PC-9 (cell line): Measurements from ENCODE around the gene TMEM108. TPM values are rescaled to one million over a fixed set of nuclear protein-coding genes. Genes with fewer than 3 reads are reported as not detected.

Experiments
- BruUV-seq: library from RNA; stranded (reverse); fragments of 400-500 nt; replicated peaks from 2 replicates; lab custom pipeline; 2021; lab: Mats Ljungman, UMichigan
- CTCF ChIA-PET: fragments of 300-600 bp; sonication (Branson Sonifier 250); formaldehyde crosslinking; loops from one replicate; lab custom pipeline; 2022; ENCODE audit warnings: antibody characterized with exemption; lab: Charles Lee
- POLR2A ChIA-PET: fragments of 300-600 bp; sonication (Branson Sonifier 250); formaldehyde crosslinking; loops from one replicate; lab custom pipeline; 2022; ENCODE audit warnings: antibody characterized with exemption; ENCODE audit not compliant: unreplicated experiment; lab: Charles Lee
- DNase-seq, 2 experiments: peaks; one replicate each; pipeline versions ENCODE4 v3.0.0 to v3.0.0-alpha.2; 2015 to 2022; ENCODE audit warnings: mixed read lengths in 1 of 2
- H2AFZ ChIP-seq: fragments of 200-600 bp; sonication (generic); 2 replicates; pipeline ENCODE4 v1.8.1; 2017; ENCODE audit warnings: antibody characterized with exemption
- H3F3A ChIP-seq: fragments of 200-600 bp; sonication (generic); 2 replicates; pipeline ENCODE4 v1.8.1; 2017; ENCODE audit warnings: antibody characterized with exemption, mild to moderate bottlenecking, low read depth; ENCODE audit not compliant: insufficient read depth
- H3K27ac ChIP-seq: fragments of 200-600 bp; sonication (generic); 2 replicates; pipeline ENCODE4 v1.6.1; 2016; ENCODE audit warnings: mixed run types
- H3K27me3 ChIP-seq: fragments of 200-600 bp; sonication (generic); 2 replicates; pipeline ENCODE4 v1.6.1; 2016; ENCODE audit warnings: low read depth, mixed run types; ENCODE audit not compliant: insufficient read depth
- H3K36me3 ChIP-seq: fragments of 200-600 bp; sonication (generic); 2 replicates; pipeline ENCODE4 v1.6.1; 2016; ENCODE audit warnings: low read depth, mixed run types
- H3K4me1 ChIP-seq: fragments of 200-600 bp; sonication (generic); replicated peaks from 2 replicates; pipeline ENCODE4 v1.6.1; 2016; ENCODE audit warnings: mixed run types; ENCODE audit not compliant: insufficient read depth
- H3K4me2 ChIP-seq: fragments of 200-600 bp; sonication (generic); 2 replicates; pipeline ENCODE4 v1.6.1; 2017; ENCODE audit warnings: mixed run types
- H3K4me3 ChIP-seq: fragments of 200-600 bp; sonication (generic); 2 replicates; pipeline ENCODE4 v1.6.1; 2016; ENCODE audit warnings: mixed run types
- H3K79me2 ChIP-seq: fragments of 200-600 bp; sonication (generic); 2 replicates; pipeline ENCODE4 v1.6.1; 2017; ENCODE audit warnings: low read depth, mixed run types
- H3K9me2 ChIP-seq: fragments of 200-600 bp; sonication (generic); 2 replicates; pipeline ENCODE4 v1.8.1; 2017; ENCODE audit warnings: mild to moderate bottlenecking; ENCODE audit not compliant: insufficient read depth
- H3K9me3 ChIP-seq: fragments of 200-600 bp; sonication (generic); 2 replicates; pipeline ENCODE4 v1.8.1; 2016; ENCODE audit warnings: low read depth; ENCODE audit not compliant: insufficient read depth
- H4K20me1 ChIP-seq: fragments of 200-600 bp; sonication (generic); 2 replicates; pipeline ENCODE4 v1.8.1; 2017; ENCODE audit not compliant: insufficient read depth
- EZH2 ChIP-seq: fragments of 200-600 bp; sonication (generic); IDR thresholded peaks from 2 replicates; pipeline ENCODE4 v1.8.0; 2017; ENCODE audit warnings: antibody characterized with exemption, low read depth
- intact Hi-C: fragments of 100-400 bp; cut with micrococcal nuclease; formaldehyde crosslinking; loops from one replicate; pipeline ENCODE4 v1.10.0; 2022; ENCODE audit not compliant: unreplicated experiment
- total RNA-seq: library from RNA; stranded (reverse); gene quantifications from 2 replicates; pipeline ENCODE4 v1.2.3, GENCODE V29; 2021
- TF ChIP-seq, protein P1 (sequence below): fragments of 200-600 bp; sonication (generic); conservative IDR thresholded peaks from 2 replicates; pipeline ENCODE4 v1.6.1; 2017; ENCODE audit warnings: mixed run types, antibody characterized with exemption, mild to moderate bottlenecking, moderate library complexity

The TMEM108 gene
- total RNA-seq, 1 experiment from 2014 or later: not detected

DNA sequence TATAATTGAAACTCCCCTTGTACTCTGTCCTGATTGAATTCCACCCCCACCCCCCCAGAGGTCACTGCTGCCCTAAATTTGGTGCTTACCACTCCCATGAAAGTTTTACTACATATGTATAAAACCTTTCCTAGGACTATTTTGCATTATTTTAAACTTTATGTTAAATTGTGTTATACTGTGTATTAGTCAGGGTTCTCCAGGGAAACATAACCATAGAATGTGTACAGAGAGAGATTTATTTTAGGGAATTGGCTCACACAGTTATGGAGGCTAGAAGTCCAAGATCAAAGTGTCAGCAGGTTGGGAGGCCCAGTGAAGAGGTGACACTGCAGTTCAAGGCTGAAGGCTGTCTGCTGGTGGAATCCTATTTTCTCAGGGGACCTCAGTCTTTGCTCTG lies 390.9 kb downstream of the TMEM108 start:
- no peak overlapping the region for H3K4me3 ChIP-seq
- no peaks in the 10 kb centered on the region for H4K20me1 ChIP-seq
- H3K4me2 ChIP-seq: no peak overlapping the region
- no peak overlapping the region for H3K27ac ChIP-seq
- intact Hi-C loops: loop anchor here (10.0 kb wide), 1 partner anchor 376 kb away; the partner anchor contains the start of gene SRPRB
- ChIA-PET CTCF (no interaction called here), POLR2A (no interaction called here)
- H3K27me3 ChIP-seq: peaks cover 33% of the 10 kb centered on the region
- no peak overlapping the region for H2AFZ ChIP-seq
- H3K9me3 ChIP-seq: no peaks in the 10 kb centered on the region
- H3K36me3 ChIP-seq: no peaks in the 10 kb centered on the region
- H3K79me2 ChIP-seq: no peaks in the 10 kb centered on the region
- no peaks in the 10 kb centered on the region for H3K4me1 ChIP-seq
- no peaks in the 10 kb centered on the region for H3K9me2 ChIP-seq
- TF ChIP-seq, protein P1, sequence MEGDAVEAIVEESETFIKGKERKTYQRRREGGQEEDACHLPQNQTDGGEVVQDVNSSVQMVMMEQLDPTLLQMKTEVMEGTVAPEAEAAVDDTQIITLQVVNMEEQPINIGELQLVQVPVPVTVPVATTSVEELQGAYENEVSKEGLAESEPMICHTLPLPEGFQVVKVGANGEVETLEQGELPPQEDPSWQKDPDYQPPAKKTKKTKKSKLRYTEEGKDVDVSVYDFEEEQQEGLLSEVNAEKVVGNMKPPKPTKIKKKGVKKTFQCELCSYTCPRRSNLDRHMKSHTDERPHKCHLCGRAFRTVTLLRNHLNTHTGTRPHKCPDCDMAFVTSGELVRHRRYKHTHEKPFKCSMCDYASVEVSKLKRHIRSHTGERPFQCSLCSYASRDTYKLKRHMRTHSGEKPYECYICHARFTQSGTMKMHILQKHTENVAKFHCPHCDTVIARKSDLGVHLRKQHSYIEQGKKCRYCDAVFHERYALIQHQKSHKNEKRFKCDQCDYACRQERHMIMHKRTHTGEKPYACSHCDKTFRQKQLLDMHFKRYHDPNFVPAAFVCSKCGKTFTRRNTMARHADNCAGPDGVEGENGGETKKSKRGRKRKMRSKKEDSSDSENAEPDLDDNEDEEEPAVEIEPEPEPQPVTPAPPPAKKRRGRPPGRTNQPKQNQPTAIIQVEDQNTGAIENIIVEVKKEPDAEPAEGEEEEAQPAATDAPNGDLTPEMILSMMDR: no peak
- no peak for TF ChIP-seq EZH2
- DNase-seq: no peak
- BruUV-seq: no TSS peak
- H3F3A ChIP-seq: no peaks in the 10 kb centered on the region

- Histone ChIP-seq H3K36me3 (no peaks in the 10 kb centered on the region), H4K20me1 (no peaks in the 10 kb centered on the region), H3K4me3 (no peak overlapping the region), H3K27me3 (no peaks in the 10 kb centered on the region), H3K27ac (no peak overlapping the region), H3K4me2 (no peak overlapping the region), H3K79me2 (no peaks in the 10 kb centered on the region), H3K9me2 (no peaks in the 10 kb centered on the region), H3K4me1 (peaks cover 17% of the 10 kb centered on the region), H3K9me3 (no peaks in the 10 kb centered on the region), H2AFZ (no peak overlapping the region), H3F3A (peaks cover 13% of the 10 kb centered on the region; the same call in 1 of the 2 replicates)
- DNase-seq: no peak
- POLR2A ChIA-PET: no interaction called here
- intact Hi-C loops: no loop called here
- CTCF ChIA-PET: no interaction called here
- no peak for TF ChIP-seq EZH2
- TF ChIP-seq, protein P1: no peak
- no TSS peak for BruUV-seq
Observed at GRCh38 chr3:133439563-133439962, 401.4 kb downstream of the TMEM108 start.

DNA sequence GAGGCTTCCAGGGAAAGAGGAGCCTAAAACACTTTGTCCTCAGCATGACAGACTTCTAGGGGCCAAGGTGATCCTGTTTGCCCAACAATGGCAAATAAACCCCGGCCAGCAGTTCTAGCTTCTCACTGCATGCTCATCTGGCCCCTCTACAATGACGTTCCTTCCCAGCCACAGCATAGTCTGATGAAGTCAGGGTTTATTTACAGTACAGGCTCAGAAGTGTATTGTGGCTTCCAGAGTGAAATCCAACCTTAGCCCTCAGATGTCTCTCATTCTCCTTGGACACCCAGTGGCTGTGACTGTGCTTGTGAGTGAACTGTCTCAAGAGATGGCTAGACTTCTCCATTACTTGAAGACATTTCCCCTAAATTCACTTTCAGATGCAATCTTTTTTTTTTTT lies 402.5 kb downstream of the TMEM108 start:
- ChIA-PET CTCF (no interaction called here), POLR2A (no interaction called here)
- Histone ChIP-seq H3K79me2 (no peaks in the 10 kb centered on the region), H3K9me3 (no peaks in the 10 kb centered on the region), H3K27ac (no peak overlapping the region), H3K36me3 (no peaks in the 10 kb centered on the region), H3K4me1 (peaks cover 19% of the 10 kb centered on the region), H3K9me2 (no peaks in the 10 kb centered on the region), H3K27me3 (no peaks in the 10 kb centered on the region), H3K4me2 (no peak overlapping the region), H4K20me1 (no peaks in the 10 kb centered on the region), H3F3A (peaks cover 13% of the 10 kb centered on the region; the same call in 1 of the 2 replicates), H3K4me3 (no peak overlapping the region), H2AFZ (no peak overlapping the region)
- no peak for TF ChIP-seq EZH2
- TF ChIP-seq, protein P1: no peak
- BruUV-seq: no TSS peak
- intact Hi-C loops: loop anchor here (5.0 kb wide), 1 partner anchor 222 kb away; the partner anchor contains the start of gene TOPBP1
- DNase-seq: no peak
